ENCODE results near the gene SEMA3D.

The SEMA3D gene

DNA sequence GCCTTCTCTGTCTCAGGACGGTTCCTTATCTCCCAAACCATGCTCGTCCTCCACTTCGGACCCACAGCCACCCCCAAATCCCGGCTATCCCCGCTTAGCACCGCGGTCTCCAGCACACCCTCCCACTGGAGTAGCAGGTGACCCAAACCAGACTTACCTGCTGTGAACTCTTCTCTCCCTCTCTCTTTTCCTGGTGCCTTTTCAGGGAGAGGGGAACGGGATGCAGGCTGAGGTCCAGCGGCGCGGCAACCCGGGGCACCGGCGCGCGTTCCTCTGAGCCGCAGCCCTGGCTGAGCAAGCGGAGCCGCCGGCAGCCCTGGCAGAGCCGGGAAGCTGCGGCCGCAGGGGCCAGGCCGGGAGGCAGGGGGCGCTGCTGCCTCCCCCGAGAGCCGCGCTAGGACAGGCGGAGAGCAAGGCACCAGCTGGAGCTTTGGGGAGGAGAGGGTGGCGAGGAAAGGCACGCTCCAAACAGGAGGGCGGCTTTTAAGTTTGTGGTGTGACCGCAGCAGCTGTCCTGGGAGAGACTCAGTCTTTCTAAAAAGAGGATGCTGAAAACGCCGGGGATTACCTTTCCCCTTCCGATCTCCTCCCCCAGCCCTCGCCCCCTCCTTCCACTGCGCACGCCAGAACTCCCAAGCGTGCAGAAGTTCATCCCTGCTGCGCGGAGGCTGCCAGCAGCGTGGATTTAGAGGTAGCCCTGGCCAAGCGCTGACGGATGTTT, at the start of gene SEMA3D:
Gene SEMA3D, minus strand, starts transcription at position 536 of the 721 bp plus-strand sequence. CDS start 65,165 bp downstream, outside the sequence.
- FAIRE-seq (peak; percentile 69), DNase-seq (ENCODE audit: low spot score) (peak; percentile 95)

DNA sequence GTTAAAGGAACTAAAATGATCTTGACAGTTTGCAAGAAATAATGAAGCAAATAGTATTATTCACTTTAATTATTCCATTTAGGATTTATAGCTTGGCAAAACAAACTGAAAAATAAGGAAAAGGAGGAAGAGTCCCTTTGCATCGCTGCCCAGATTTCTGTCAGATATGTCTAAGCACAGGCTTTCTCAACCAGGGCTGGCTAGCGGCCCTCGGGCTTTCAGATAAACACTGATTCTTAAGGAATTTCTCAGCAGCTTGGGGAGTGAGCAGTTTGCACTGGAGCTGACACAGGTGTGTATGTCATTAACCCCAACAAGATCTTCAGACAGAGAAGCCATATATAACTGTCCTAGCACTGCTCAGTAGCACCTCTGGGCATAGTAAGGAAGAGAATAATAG, 47.9 kb upstream of the SEMA3D start:
- FAIRE-seq (no peak), DNase-seq (ENCODE audit: low spot score) (no peak)

DNA sequence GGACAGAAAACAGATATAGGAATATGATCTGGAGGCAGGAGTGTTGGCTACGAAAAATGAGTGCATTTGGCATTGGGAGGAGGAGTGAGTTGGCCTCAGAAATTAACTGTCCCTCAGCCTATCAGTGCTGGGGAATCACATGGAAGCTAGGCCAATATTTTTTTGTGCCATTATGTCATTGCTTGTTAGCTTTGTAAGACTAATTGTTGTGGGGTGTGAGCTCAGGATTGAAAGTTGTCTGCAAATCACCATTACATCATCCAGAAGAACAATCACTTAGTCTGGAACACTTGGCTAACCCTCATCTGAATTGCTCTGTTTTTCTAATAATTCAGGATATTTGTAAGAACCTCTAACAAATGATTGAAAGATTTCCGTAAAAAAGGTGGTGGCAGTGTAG, 45.2 kb upstream of the SEMA3D start:
- FAIRE-seq = no peak

GRCh38 chr7:85230623-85231022, 43.8 kb upstream of the SEMA3D start:
- DNase-seq (ENCODE audit: low spot score) = no peak
- FAIRE-seq = no peak

More for the DNA sequence above, 45.2 kb upstream of the SEMA3D start:
- DNase-seq (ENCODE audit: low spot score) = no peak

DNA sequence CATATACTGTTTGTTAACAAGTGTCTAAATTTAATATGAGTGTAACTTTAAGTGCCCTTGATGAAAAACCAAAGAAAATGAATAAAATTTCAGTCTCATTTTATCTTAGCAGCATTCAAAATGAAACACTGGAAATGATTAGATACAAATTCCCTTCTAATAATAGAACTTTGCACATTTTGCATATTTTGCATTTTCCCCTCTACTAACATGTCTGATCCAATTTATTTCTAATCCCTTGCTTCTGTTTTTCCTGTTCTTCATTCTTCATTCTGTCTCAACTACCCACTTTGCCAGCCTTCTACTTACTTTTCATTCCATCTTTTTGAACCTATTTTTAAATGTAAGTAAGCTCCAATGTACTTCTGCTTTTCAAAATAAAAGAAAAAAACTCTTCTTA, 42.7 kb upstream of the SEMA3D start:
- no peak for FAIRE-seq
- DNase-seq (ENCODE audit: low spot score) = no peak

- FAIRE-seq (no peak), DNase-seq (ENCODE audit: low spot score) (no peak)
Measured at GRCh38 chr7:85226361-85227085, 39.7 kb upstream of the SEMA3D start.

GRCh38 chr7:85224171-85224570, 37.3 kb upstream of the SEMA3D start:
- FAIRE-seq = no peak
- no peak for DNase-seq (ENCODE audit: low spot score)

- FAIRE-seq (no peak), DNase-seq (ENCODE audit: low spot score) (no peak)
Measured at GRCh38 chr7:85222522-85222921, 35.7 kb upstream of the SEMA3D start.

DNA sequence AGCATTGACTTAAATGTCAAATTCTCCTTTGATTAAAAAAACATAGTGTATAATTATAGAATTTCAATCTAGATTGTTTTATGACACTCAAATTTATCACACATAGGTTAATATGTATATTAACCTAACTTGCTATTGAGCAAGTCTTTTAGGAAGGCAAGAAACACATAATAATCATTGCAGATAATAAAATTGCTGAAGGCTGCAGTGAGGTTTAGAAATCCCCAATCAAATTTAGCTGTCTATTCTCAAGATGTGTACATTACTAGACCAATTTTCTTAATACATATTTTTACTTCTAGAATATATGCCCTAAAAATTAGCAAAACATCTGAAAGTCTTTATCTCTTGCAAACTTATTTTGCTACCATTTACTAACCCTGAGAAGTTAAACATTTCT, 34.9 kb upstream of the SEMA3D start:
- no peak for DNase-seq (ENCODE audit: low spot score)
- FAIRE-seq = no peak

GRCh38 chr7:85220651-85221050, 33.8 kb upstream of the SEMA3D start:
- DNase-seq (ENCODE audit: low spot score) (no peak), FAIRE-seq (no peak)

GRCh38 chr7:85220023-85220422, 33.2 kb upstream of the SEMA3D start:
- no peak for DNase-seq (ENCODE audit: low spot score)
- no peak for FAIRE-seq

GRCh38 chr7:85217085-85217484, 30.2 kb upstream of the SEMA3D start:
- DNase-seq (ENCODE audit: low spot score) = no peak
- peak; percentile 56 for FAIRE-seq

DNA sequence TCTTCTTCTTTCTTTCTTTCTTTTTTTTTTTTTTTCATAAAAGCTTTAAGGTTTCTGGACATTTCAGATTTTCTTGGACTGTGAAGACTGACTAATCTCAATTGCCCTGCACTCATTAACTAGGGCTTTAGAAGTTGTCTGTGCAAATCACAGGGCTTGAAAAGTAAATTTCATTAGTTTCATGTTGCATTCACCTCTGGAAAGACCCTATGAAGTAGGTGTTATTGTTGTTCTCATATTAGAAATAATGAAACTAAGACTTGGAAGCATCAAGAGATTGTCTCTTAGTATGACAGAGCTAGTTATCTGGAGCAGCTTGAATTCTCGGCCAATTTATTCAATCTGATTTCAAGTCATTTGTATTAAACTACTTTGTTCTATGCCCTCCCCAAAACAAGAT, 28.2 kb upstream of the SEMA3D start:
- DNase-seq (ENCODE audit: low spot score) = no peak
- no peak for FAIRE-seq

DNA sequence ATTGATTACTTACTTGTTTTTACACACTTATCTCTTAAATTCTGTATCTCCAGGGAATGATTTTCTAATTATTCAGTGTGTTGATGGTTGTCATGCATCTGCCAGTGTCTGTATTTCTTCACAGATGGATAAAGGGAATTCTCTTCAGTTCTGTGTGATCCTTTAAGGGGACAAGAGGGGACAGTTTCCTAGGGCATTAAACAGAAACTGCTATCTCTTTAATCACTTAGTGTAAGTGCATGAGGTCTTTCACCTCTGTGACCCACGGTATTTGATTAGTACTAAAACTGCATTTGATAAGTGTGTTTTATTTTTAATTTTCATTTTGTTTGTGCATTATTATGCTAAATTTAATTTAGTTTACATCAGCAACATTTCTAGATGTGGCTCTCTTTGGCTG, 26.6 kb upstream of the SEMA3D start:
- FAIRE-seq (no peak), DNase-seq (ENCODE audit: low spot score) (no peak)

- no peak for DNase-seq (ENCODE audit: low spot score)
Measured at GRCh38 chr7:85205754-85206153, 18.9 kb upstream of the SEMA3D start.

DNA sequence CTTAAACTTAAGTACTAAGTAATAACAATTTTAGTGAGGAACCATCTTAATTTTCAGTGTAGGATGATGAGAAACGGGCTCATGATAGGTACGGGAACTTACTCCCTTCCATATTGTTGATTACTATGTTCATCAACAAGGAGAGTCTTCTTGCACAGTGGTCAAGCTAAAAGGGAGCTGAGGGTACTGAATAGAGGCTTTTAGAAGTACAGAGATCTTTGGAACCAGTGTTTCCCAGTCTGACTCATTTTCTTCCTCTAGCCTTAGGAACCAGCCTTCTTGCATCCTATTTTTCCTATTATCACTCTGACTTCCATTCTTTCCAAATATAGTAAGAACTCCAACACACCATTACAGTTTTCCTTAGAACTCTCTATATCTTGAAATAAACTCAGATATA, 17.6 kb upstream of the SEMA3D start:
- DNase-seq (ENCODE audit: low spot score) = no peak
- no peak for FAIRE-seq

More at GRCh38 chr7:85205754-85206153, 18.9 kb upstream of the SEMA3D start:
- FAIRE-seq = no peak

DNA sequence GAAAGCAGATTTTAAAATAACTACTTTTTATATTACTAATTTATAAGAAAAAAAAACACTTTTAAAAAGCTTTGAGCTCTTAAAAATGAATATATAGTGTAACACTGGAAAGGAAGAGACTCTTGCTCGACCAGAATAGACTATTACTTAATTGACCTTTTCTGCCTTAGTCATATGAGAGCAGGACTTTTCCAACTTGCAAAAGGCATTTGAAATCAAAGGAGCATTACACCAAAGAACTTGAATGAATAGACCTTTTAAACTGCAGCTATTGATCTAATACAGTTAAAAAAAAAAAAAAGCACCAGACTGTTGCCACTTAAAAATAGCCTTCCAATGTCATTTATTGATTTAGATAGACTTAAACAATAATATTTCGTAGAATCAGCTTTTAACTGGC, 17.2 kb upstream of the SEMA3D start:
- no peak for DNase-seq (ENCODE audit: low spot score)
- no peak for FAIRE-seq

- no peak for DNase-seq (ENCODE audit: low spot score)
- no peak for FAIRE-seq
Measured at GRCh38 chr7:85201209-85201608, 14.4 kb upstream of the SEMA3D start.

GRCh38 chr7:85196696-85197095, 9.8 kb upstream of the SEMA3D start:
- no peak for FAIRE-seq
- DNase-seq (ENCODE audit: low spot score) = no peak

GRCh38 chr7:85191383-85191782, 4.5 kb upstream of the SEMA3D start:
- peak; percentile 81 for FAIRE-seq
- peak; percentile 56 for DNase-seq (ENCODE audit: low spot score)

GRCh38 chr7:85186083-85186520, 754 bp downstream of the SEMA3D start:
- DNase-seq (ENCODE audit: low spot score) (peak; percentile 68), FAIRE-seq (peak; percentile 89)

DNA sequence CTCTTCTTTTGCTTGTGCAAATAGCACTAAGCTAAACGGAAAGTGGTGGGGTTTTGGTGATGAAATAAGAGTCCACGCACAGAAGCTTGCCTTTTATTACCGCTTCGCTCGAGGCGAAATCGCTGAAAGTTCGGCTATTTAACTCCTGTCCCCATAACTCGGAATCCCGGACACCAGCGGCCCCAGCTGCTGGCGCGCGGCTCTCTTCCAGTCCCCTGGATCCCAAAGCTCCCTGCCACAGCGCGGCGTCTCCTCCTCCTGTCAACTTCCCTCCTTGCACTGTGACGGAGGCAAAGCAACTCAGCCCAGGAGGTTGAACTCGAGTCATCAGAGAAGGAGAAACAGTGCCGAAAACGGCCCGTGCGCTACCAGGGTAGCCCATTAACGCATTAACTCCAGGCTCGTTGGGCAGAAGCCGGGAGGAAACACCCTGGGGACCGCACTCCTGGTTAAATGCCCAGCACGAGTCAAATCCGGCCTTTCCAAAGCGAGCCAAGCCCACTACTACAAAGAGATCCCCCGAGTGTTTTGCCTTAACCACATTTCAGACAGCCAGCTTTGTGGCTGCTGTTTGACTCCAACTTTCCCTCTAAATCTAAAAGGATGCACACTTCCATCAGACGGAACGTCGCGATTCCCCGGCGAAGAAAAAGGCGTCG, 1.3 kb downstream of the SEMA3D start:
- FAIRE-seq (no peak), DNase-seq (ENCODE audit: low spot score) (peak; percentile 75)
